Choroid plexus epithelial cell (primary cell): ENCODE measurements around the gene LCN1.

Experiments used
- DNase-seq: peaks from one replicate; pipeline ENCODE4 v3.0.0-alpha.2; 2010; ENCODE audit warnings: low read depth
- H3K4me3 ChIP-seq: 2 replicates; pipeline ENCODE4 v1.5.1; 2011; ENCODE audit warnings: low read depth, mild to moderate bottlenecking, control low read depth, low read length, moderate library complexity
- TF ChIP-seq, protein P1 (sequence below): conservative IDR thresholded peaks from 2 replicates; pipeline ENCODE4 v1.5.1; 2011; ENCODE audit warnings: low read depth, mild to moderate bottlenecking, control low read depth, inconsistent platforms, low read length, moderate library complexity

The LCN1 gene

DNA sequence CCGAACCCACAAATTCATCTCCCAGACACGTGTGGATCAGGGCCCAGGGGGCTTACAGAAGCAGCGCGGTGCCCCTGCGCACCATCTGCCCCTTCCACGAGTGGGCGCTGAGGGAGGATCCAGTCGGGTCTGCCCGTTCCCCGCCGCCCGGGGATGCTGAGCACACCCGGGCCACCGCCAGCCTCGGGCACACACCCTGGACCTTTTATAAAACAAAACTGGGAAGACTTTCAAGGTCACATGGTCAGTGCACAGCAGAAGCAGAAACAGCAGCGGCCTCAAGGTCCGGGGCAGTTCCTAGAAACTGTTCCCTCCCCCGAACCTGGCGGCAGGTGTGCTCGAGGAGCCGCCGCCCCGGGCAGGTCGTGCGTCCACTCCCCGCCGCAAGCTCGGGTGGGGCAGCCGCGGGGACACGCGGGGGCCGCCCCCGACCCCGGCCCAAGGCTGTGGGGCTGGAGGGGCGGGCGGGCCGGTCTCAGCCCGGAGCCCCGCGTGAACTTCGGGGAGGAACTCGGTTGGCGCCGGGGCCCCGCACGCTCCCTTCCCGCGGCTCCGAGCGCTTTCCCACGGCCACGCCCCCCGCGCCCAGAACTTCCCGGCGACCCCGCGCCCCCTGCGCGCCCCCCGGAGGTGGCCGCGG lies 42.3 kb upstream of the LCN1 start:
- TF ChIP-seq, protein P1, sequence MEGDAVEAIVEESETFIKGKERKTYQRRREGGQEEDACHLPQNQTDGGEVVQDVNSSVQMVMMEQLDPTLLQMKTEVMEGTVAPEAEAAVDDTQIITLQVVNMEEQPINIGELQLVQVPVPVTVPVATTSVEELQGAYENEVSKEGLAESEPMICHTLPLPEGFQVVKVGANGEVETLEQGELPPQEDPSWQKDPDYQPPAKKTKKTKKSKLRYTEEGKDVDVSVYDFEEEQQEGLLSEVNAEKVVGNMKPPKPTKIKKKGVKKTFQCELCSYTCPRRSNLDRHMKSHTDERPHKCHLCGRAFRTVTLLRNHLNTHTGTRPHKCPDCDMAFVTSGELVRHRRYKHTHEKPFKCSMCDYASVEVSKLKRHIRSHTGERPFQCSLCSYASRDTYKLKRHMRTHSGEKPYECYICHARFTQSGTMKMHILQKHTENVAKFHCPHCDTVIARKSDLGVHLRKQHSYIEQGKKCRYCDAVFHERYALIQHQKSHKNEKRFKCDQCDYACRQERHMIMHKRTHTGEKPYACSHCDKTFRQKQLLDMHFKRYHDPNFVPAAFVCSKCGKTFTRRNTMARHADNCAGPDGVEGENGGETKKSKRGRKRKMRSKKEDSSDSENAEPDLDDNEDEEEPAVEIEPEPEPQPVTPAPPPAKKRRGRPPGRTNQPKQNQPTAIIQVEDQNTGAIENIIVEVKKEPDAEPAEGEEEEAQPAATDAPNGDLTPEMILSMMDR = peak; percentile 31
- no peak for DNase-seq

DNA sequence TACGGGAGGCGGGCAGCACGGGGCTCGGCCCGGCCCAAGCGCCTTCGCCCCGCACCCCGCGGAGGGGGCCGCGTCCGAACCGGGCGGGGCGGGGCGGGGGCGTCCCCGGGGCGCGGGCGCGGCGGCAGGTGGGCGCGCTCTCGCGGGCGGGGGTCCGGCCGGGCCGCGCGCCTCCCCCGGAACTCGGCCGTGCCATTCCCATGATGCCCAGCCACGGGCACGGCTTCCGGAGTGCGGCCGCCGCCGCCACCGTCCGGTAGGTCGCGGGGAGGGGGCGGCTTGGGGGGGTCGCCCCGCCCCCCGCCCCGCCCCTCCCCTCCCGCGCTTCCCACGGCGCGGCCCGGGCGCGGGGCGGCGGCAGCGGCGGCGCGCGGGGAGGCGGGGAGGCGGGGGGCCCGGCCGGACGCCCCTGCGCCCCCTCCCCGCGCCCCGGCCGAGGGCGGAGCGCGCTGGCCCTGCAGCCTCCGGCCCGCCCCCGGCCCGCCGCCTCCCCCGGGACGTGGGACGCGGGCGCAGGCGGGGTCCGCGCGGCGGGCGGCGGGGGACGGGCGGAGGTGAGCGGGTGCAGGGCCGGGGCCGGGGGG lies 41.7 kb upstream of the LCN1 start, which contains the start of gene PPP1R26:
PPP1R26 (plus strand) TSS at position 314 of the 584 bp plus-strand sequence. CDS start 4,729 bp downstream, outside the sequence.
- peak within 1 kb of the TSS; percentile 73 for H3K4me3 ChIP-seq
- TF ChIP-seq, protein P1 = no peak
- no peak for DNase-seq

More for the DNA sequence above, 42.3 kb upstream of the LCN1 start:
- H3K4me3 ChIP-seq = peak overlapping the region; percentile 52

DNA sequence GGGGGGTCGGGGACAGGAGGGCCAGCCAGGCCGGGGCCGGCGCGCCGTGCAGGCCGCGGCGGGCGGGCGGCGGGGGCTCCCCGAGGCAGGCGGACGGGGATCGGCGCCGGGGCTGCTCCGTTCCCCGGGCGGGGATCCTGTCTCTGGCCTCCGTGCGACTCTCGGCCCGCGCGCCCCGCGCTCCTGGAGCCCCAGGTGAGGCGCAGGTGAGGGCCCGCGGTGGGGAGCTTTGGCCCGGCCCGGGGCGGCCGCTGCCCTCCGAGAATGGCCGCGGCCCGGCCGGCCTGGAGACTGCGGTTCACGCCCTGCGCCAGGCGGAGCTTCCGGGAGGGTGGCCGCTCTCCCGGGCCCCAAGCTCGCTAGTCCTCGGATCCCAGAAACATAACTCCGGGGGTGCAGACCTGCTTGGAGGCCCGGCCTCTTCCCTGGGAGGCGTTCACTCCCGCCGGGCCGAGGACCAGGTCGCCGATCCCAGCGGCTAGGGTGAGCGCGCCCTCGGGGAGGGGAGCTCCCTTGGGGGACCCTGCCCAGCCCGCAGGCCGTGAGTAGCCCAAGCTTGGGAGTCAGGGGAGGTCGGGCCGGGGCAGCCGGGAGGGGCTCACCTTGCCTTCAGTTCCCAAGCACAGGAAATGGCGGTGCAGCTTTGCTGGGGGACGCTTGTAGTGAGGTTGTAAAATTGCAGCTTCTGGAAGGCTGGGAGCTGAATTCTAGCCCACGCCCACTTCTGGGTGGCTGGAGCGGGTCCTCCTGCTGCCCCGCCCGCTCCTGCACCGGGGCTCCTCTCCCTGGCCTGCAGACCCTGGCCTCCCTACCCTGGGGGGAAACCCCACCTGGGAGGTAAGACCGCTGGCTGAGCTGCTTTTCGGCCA lies 40.9 kb upstream of the LCN1 start:
- H3K4me3 ChIP-seq = peak overlapping the region; percentile 73
- DNase-seq = peak; percentile 43
- TF ChIP-seq, protein P1 = no peak

DNA sequence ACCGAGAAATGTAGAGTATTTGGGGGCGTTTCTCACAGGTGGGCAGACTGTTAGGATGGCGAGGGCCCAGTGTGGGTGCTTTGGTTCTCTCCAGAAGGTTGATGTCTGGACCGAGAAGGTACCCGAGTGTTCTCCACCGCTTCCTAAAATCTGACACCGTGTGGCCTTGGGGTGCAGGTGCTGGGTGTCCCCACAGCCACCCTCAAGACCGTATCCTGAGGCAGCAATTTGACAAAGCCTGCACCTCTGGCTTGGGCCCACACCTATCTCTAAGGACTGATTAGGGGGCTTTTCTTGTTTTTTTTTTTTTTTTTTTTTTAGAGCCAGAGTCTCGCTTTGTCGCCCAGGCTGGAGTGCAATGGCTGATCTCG lies 40.3 kb upstream of the LCN1 start:
- DNase-seq = no peak
- peak overlapping the region; percentile 73 for H3K4me3 ChIP-seq
- TF ChIP-seq, protein P1 = no peak

DNA sequence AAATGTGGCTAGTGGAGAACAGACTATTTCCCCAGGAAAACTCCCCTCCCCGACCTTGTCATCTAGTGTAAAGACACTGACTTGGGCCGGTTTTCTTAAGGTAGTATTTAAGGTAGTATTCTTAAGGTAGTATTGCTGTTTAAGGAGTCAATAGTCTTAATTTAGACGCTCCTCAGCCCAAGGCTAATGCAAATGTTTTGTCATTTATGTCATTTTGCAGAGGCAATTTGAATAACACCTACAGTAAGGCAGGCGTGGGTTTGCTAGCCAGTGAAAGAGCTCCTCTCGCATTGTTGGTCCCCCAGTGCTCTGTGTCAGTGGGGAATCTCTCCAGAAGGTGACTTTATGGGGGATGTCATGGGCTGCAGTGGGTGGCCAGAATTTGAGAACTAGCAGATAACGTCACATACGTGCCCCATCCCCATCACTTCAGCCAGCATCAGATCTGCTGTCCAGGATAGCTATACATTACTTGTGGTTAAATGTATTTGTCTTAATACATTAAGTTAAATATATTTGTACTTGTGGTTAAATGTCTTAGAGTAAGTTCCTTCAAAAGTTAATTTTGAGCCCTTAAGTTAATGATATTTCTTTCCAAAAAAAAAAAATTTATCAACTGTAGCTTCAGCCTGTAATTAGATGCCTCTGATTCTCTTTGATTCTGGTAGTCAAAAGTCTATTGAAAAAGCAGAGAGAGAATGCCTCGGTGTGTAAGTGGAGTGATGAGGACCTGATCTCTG lies 39.1 kb upstream of the LCN1 start:
- DNase-seq = no peak
- no peak overlapping the region for H3K4me3 ChIP-seq
- TF ChIP-seq, protein P1 = no peak

DNA sequence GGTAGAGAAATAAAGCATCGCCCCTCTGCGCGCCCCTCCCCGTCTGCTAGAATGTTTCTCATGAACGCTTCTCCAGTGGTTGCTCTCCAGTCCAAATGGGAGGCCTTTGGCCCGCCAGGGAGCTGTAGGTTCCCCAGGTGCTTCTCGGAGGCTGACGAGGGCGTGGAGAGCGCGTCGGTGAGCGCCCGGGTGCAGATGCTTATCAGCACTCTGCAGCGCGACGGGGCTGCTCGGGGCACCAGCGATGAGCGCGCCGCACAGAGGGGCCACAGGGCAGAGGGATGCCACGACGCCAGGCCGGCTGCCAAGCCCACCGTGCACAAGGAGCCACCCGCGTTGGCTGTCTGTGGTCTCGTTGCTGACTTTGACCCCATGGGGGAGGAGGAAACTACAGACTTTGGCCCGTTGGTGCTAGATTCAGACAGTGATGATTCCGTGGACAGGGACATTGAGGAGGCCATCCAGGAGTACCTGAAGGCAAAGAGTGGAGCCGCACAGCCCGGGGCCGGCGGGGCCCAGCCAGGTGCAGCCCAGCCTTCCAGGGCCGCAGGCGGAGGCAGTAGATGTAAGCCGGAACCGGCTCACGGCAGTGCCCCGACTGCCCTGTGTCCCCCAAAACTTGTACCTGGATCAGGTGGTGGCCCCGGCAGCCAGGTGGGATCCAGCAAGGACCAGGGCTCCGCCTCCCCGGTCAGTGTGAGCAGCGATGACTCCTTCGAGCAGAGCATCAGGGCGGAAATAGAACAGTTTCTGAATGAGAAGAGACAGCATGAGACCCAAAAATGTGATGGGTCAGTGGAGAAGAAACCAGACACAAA lies 36.6 kb upstream of the LCN1 start:
- DNase-seq = no peak
- no peak overlapping the region for H3K4me3 ChIP-seq
- TF ChIP-seq, protein P1 = no peak
